ENCODE data around the gene HABP2.

GRCh38 chr10:113625461-113626186 lies 72.8 kb downstream of the HABP2 start:
- TF ChIP-seq NFRKB (IDR thresholded peaks at IDR 0.05) = no peak
- TF ChIP-seq ARNT (IDR thresholded peaks at IDR 0.05) = no peak
- no peak for TF ChIP-seq FOXM1 (IDR thresholded peaks at IDR 0.05; ENCODE audit: borderline replicate concordance)
- TF ChIP-seq CTBP1 (IDR thresholded peaks at IDR 0.05; ENCODE audit: borderline replicate concordance) = no peak
- TF ChIP-seq ELF4 (IDR thresholded peaks at IDR 0.05) = no peak
- no peak for TF ChIP-seq HDGF (IDR thresholded peaks at IDR 0.05; ENCODE audit: borderline replicate concordance)
- TF ChIP-seq TARDBP (IDR thresholded peaks at IDR 0.05) = no peak
- no peak for TF ChIP-seq FOXK2 (IDR thresholded peaks at IDR 0.05)
- no peak for TF ChIP-seq FOXA1 (IDR thresholded peaks at IDR 0.05)
- TF ChIP-seq BHLHE40 (IDR thresholded peaks at IDR 0.05; ENCODE audit: borderline replicate concordance) = no peak
- no peak for TF ChIP-seq SUZ12 (IDR thresholded peaks at IDR 0.05)
- TF ChIP-seq SP1 (IDR thresholded peaks at IDR 0.05) = no peak
- TF ChIP-seq PKNOX1 (IDR thresholded peaks at IDR 0.05) = no peak
- TF ChIP-seq LEF1 (IDR thresholded peaks at IDR 0.05; ENCODE audit: borderline replicate concordance) = no peak
